ENCODE measurements around the gene SKIDA1.
A peak's percentile ranks its signal among the peaks of the same experiment; 100 is the strongest.
"Not testable (repeated sequence)": the region's sequence is repeated elsewhere in the genome, so short reads cannot be mapped to it uniquely, and the experiment has no call there.

Gene SKIDA1

GRCh38 chr10:21525367-21526187 lies at the start of gene SKIDA1:
TSS of gene SKIDA1 (minus strand) at chr10:21525682. CDS start at chr10:21517822, 7,860 bp downstream.
- DNase-seq = peak; percentile 84 to 92

- not testable (repeated sequence) for DNase-seq
Measured at GRCh38 chr10:21574514-21574913, 49.0 kb upstream of the SKIDA1 start.

GRCh38 chr10:21572578-21572977 lies 47.1 kb upstream of the SKIDA1 start:
- DNase-seq = no peak

- DNase-seq = no peak
Measured at GRCh38 chr10:21570761-21571521, 45.5 kb upstream of the SKIDA1 start.

GRCh38 chr10:21558984-21559383 lies 33.5 kb upstream of the SKIDA1 start:
- DNase-seq = not testable (repeated sequence)

- no peak for DNase-seq
Measured at GRCh38 chr10:21556527-21556926, 31.0 kb upstream of the SKIDA1 start.

GRCh38 chr10:21552638-21553037 lies 27.2 kb upstream of the SKIDA1 start:
- no peak for DNase-seq

- no peak for DNase-seq
Measured at GRCh38 chr10:21547246-21547645, 21.8 kb upstream of the SKIDA1 start.

- DNase-seq = not testable (repeated sequence)
Measured at GRCh38 chr10:21540701-21541100, 15.2 kb upstream of the SKIDA1 start.

- no peak for DNase-seq
Measured at GRCh38 chr10:21536874-21537273, 11.4 kb upstream of the SKIDA1 start.

GRCh38 chr10:21535976-21536375 lies 10.5 kb upstream of the SKIDA1 start:
- not testable (repeated sequence) for DNase-seq

- no peak for DNase-seq
Measured at GRCh38 chr10:21535494-21535965, 10.0 kb upstream of the SKIDA1 start.

GRCh38 chr10:21534604-21535493 lies 9.4 kb upstream of the SKIDA1 start:
- DNase-seq = peak; percentile 45 to 60

- DNase-seq = no peak
Measured at GRCh38 chr10:21534280-21534586, 8.8 kb upstream of the SKIDA1 start.

GRCh38 chr10:21533467-21534279 lies 8.2 kb upstream of the SKIDA1 start, which contains the start of gene MLLT10:
TSS of gene MLLT10 (plus strand) at chr10:21534232. CDS start at chr10:21534645, 413 bp downstream.
- DNase-seq = peak; percentile 94 to 95

- peak in 1 of 2 experiments; percentile 9 for DNase-seq
Measured at GRCh38 chr10:21532694-21533466, 7.4 kb upstream of the SKIDA1 start.

- DNase-seq = no peak
Measured at GRCh38 chr10:21531164-21531563, 5.7 kb upstream of the SKIDA1 start.

GRCh38 chr10:21530641-21531040 lies 5.2 kb upstream of the SKIDA1 start:
- DNase-seq = no peak

GRCh38 chr10:21530168-21530567 lies 4.7 kb upstream of the SKIDA1 start:
- no peak for DNase-seq

GRCh38 chr10:21529032-21529910 lies 3.8 kb upstream of the SKIDA1 start:
- peak in 1 of 2 experiments; percentile 22 for DNase-seq
